AG09309 (cell line): ENCODE results near the gene ANKIB1.

ENCODE experiments used
- DNase-seq: peaks from one replicate; pipeline ENCODE4 v3.0.0-alpha.2; 2010; ENCODE audit warnings: low read depth
- H3K4me3 ChIP-seq: 2 replicates; pipeline ENCODE4 v1.5.1; 2011; ENCODE audit warnings: mild to moderate bottlenecking, low read depth, low read length, moderate library complexity; ENCODE audit not compliant: control insufficient read depth
- TF ChIP-seq, protein P1 (sequence below): IDR thresholded peaks from 2 replicates; pipeline ENCODE4 v1.5.1; 2011; ENCODE audit warnings: mild to moderate bottlenecking, low read depth, low read length, inconsistent platforms; ENCODE audit not compliant: insufficient read depth, control insufficient read depth; ENCODE audit errors: missing control alignments

ANKIB1 gene

DNA sequence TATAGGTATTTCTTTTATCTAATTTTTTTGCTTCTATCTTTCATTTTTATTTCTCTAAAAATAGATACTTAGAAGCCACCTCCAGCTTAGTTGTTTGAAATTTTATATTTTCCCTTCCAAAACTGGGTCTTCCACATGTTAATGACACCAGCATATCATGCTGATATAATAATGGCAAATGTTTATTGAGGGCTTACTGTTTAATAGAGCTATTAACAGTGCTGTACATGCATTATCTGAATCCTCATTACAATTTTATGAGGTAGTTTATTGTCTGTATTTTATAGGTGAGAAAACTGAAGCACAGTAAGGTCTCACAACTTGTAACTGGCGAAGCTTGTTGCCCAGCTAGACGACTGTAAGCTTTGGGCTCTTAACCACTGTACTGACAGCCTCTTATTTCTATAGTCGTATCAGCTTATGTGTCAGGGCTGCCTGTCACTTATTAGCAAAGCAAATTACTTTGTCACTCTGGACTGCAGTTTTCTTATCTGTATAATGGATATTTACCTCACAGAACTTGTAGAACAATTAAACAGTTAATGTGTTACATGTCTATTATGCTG, 51.2 kb downstream of the ANKIB1 start:
- no peak for DNase-seq
- TF ChIP-seq, protein P1, sequence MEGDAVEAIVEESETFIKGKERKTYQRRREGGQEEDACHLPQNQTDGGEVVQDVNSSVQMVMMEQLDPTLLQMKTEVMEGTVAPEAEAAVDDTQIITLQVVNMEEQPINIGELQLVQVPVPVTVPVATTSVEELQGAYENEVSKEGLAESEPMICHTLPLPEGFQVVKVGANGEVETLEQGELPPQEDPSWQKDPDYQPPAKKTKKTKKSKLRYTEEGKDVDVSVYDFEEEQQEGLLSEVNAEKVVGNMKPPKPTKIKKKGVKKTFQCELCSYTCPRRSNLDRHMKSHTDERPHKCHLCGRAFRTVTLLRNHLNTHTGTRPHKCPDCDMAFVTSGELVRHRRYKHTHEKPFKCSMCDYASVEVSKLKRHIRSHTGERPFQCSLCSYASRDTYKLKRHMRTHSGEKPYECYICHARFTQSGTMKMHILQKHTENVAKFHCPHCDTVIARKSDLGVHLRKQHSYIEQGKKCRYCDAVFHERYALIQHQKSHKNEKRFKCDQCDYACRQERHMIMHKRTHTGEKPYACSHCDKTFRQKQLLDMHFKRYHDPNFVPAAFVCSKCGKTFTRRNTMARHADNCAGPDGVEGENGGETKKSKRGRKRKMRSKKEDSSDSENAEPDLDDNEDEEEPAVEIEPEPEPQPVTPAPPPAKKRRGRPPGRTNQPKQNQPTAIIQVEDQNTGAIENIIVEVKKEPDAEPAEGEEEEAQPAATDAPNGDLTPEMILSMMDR = no peak
- H3K4me3 ChIP-seq = no peak overlapping the region

DNA sequence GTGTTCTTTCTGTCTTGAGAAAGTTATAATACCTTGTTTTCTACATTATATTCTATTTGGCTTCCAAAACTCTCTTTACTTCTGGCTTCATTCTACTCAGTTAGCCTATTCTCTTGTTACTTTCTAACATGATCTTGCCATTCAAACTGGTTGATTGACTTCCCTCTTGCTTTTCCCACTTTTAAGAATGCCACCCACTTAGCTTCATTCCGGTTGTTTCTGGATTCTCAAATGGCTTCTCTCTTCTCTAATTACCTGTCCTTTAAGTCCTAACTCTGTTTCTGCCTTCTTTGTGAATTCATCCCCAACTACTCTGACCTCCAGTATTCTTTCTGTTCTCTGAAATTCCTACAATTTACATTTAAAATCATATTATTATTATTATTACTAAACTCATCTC, 52.0 kb downstream of the ANKIB1 start:
- no peak for DNase-seq
- no peak overlapping the region for H3K4me3 ChIP-seq
- TF ChIP-seq, protein P1 = no peak

DNA sequence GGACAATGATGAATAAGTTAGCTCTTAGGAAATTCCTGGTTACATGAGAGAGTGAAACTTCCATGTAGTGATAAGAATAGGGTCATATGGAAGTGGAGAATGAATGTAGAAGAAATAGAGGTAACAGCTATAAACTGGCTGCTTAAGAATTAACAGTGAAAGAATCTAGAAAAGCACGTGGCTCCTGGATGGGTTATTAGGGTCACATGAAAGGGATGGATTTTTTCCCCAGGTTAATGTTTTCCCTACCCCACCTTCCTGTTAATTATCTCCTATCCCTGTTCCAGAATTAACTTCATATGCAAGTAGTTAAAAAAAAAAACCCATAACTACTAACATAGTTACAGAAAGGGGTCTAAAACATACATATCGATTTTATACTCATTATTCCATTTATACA, 58.0 kb downstream of the ANKIB1 start:
- TF ChIP-seq, protein P1 = no peak
- H3K4me3 ChIP-seq = no peak overlapping the region
- no peak for DNase-seq

- TF ChIP-seq, protein P1 = no peak
- H3K4me3 ChIP-seq = no peak overlapping the region
- no peak for DNase-seq
Measured at GRCh38 chr7:92304406-92304893, 58.7 kb downstream of the ANKIB1 start.

- DNase-seq = no peak
- H3K4me3 ChIP-seq = no peak overlapping the region
- TF ChIP-seq, protein P1 = no peak
Measured at GRCh38 chr7:92306153-92306552, 60.4 kb downstream of the ANKIB1 start.

- DNase-seq = no peak
- H3K4me3 ChIP-seq = no peak overlapping the region
- TF ChIP-seq, protein P1 = no peak
Measured at GRCh38 chr7:92313055-92313454, 67.3 kb downstream of the ANKIB1 start.
